ENCODE data around the gene GALNS. TPM values are rescaled to one million over a fixed set of nuclear protein-coding genes. Genes with fewer than 3 reads are reported as not detected.

The GALNS gene
- total RNA-seq, 1 experiment from 2014 or later: 29.5 TPM

DNA sequence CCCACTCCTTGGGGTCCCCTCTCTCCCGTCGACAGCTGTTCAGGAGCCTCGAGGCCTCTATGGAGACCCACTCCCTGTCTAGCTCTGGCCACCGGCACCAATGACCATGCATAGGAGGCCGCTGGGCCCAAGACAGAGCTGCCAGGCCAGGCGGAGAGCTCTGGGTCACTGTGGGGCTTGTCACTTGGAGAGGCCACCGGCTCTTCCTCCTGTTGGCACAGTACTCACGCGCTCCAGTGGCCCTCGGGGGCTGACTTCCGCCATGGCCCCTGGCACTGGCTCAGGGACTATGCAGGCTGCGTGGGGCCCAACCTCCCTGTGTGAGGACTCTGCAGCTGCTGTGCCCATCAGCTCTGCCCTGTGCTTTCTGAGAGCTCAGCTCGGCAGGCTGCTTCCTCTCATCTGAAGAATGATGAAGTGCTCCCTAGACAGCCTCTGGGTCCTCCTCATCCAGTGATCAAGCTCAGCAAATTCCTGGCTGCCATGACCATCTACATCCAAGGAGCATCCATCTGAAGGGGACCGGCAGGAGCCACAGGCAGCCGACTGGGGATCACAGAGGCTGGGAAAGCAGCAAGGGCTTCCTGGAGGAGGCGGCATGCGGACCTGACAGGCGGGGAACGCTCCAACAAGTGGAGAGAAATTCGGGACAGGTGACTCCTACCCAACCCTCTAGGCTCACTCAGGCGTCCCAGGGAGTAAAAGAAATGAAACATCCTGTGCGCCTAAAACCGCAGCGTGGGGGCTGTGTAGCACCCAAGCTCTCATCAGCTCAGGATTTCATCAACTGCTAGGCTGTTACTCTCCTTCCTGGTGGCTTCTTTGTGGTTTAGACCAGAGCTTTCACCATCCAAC, 16.8 kb downstream of the GALNS start (continued):
- TF ChIP-seq, protein P1, sequence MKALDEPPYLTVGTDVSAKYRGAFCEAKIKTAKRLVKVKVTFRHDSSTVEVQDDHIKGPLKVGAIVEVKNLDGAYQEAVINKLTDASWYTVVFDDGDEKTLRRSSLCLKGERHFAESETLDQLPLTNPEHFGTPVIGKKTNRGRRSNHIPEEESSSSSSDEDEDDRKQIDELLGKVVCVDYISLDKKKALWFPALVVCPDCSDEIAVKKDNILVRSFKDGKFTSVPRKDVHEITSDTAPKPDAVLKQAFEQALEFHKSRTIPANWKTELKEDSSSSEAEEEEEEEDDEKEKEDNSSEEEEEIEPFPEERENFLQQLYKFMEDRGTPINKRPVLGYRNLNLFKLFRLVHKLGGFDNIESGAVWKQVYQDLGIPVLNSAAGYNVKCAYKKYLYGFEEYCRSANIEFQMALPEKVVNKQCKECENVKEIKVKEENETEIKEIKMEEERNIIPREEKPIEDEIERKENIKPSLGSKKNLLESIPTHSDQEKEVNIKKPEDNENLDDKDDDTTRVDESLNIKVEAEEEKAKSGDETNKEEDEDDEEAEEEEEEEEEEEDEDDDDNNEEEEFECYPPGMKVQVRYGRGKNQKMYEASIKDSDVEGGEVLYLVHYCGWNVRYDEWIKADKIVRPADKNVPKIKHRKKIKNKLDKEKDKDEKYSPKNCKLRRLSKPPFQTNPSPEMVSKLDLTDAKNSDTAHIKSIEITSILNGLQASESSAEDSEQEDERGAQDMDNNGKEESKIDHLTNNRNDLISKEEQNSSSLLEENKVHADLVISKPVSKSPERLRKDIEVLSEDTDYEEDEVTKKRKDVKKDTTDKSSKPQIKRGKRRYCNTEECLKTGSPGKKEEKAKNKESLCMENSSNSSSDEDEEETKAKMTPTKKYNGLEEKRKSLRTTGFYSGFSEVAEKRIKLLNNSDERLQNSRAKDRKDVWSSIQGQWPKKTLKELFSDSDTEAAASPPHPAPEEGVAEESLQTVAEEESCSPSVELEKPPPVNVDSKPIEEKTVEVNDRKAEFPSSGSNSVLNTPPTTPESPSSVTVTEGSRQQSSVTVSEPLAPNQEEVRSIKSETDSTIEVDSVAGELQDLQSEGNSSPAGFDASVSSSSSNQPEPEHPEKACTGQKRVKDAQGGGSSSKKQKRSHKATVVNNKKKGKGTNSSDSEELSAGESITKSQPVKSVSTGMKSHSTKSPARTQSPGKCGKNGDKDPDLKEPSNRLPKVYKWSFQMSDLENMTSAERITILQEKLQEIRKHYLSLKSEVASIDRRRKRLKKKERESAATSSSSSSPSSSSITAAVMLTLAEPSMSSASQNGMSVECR (CRISPR knock-in tag; IDR thresholded peaks at IDR 0.05; ENCODE audit: borderline replicate concordance): no peak
- TF ChIP-seq ESRRA (CRISPR knock-in tag; IDR thresholded peaks at IDR 0.05; ENCODE audit: borderline replicate concordance) (no peak), MYBL2 (CRISPR knock-in tag; IDR thresholded peaks at IDR 0.05) (no peak), NFATC4 (CRISPR knock-in tag; IDR thresholded peaks at IDR 0.05) (no peak), PRRX2 (CRISPR knock-in tag; IDR thresholded peaks at IDR 0.05) (no peak), GTF2I (CRISPR knock-in tag; conservative IDR thresholded peaks at IDR 0.05) (no peak)
- TF ChIP-seq, protein P2, sequence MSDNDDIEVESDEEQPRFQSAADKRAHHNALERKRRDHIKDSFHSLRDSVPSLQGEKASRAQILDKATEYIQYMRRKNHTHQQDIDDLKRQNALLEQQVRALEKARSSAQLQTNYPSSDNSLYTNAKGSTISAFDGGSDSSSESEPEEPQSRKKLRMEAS (CRISPR knock-in tag; IDR thresholded peaks at IDR 0.05): no peak
- TF ChIP-seq, protein P3, sequence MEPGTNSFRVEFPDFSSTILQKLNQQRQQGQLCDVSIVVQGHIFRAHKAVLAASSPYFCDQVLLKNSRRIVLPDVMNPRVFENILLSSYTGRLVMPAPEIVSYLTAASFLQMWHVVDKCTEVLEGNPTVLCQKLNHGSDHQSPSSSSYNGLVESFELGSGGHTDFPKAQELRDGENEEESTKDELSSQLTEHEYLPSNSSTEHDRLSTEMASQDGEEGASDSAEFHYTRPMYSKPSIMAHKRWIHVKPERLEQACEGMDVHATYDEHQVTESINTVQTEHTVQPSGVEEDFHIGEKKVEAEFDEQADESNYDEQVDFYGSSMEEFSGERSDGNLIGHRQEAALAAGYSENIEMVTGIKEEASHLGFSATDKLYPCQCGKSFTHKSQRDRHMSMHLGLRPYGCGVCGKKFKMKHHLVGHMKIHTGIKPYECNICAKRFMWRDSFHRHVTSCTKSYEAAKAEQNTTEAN (CRISPR knock-in tag; IDR thresholded peaks at IDR 0.05): no peak
- TF ChIP-seq, protein P4, sequence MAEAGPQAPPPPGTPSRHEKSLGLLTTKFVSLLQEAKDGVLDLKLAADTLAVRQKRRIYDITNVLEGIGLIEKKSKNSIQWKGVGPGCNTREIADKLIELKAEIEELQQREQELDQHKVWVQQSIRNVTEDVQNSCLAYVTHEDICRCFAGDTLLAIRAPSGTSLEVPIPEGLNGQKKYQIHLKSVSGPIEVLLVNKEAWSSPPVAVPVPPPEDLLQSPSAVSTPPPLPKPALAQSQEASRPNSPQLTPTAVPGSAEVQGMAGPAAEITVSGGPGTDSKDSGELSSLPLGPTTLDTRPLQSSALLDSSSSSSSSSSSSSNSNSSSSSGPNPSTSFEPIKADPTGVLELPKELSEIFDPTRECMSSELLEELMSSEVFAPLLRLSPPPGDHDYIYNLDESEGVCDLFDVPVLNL (CRISPR knock-in tag; IDR thresholded peaks at IDR 0.05; ENCODE audit: borderline replicate concordance, low read depth): no peak
- TF ChIP-seq, protein P5, sequence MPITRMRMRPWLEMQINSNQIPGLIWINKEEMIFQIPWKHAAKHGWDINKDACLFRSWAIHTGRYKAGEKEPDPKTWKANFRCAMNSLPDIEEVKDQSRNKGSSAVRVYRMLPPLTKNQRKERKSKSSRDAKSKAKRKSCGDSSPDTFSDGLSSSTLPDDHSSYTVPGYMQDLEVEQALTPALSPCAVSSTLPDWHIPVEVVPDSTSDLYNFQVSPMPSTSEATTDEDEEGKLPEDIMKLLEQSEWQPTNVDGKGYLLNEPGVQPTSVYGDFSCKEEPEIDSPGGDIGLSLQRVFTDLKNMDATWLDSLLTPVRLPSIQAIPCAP (CRISPR knock-in tag; IDR thresholded peaks at IDR 0.05): no peak
- TF ChIP-seq, protein P6, sequence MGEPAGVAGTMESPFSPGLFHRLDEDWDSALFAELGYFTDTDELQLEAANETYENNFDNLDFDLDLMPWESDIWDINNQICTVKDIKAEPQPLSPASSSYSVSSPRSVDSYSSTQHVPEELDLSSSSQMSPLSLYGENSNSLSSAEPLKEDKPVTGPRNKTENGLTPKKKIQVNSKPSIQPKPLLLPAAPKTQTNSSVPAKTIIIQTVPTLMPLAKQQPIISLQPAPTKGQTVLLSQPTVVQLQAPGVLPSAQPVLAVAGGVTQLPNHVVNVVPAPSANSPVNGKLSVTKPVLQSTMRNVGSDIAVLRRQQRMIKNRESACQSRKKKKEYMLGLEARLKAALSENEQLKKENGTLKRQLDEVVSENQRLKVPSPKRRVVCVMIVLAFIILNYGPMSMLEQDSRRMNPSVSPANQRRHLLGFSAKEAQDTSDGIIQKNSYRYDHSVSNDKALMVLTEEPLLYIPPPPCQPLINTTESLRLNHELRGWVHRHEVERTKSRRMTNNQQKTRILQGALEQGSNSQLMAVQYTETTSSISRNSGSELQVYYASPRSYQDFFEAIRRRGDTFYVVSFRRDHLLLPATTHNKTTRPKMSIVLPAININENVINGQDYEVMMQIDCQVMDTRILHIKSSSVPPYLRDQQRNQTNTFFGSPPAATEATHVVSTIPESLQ (CRISPR knock-in tag; IDR thresholded peaks at IDR 0.05): no peak

DNA sequence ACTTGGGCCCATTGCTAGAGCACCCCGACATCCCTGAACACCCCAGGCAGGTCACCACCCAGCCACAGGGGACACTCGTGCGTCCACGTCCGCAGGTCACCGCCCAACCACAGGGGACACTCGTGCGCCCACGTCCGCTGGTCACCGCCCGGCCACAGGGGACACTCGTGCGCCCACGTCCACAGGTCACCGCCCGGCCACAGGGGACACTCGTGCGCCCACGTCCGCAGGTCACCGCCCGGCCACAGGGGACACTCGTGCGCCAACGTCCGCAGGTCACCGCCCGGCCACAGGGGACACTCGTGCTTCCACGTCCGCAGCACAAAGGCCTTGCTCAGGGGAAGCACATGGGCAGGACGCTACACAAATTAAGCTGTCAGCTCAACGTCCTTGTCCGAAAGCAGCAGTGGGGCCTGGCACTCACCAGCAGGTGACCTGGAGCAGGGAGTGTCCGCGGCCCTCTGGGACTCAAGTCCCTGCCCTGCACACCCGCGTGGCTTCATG, 17.7 kb downstream of the GALNS start:
- ATAC-seq (no peak), DNase-seq (ENCODE audit: low spot score) (peak; percentile 22)
- H3K27me3 Mint-ChIP-seq (ENCODE audit: low read depth): no peaks in the 10 kb centered on the region
- no peak overlapping the region for H3K27ac Mint-ChIP-seq
- no peak overlapping the region for H3K4me3 Mint-ChIP-seq
- TF ChIP-seq, protein P7, sequence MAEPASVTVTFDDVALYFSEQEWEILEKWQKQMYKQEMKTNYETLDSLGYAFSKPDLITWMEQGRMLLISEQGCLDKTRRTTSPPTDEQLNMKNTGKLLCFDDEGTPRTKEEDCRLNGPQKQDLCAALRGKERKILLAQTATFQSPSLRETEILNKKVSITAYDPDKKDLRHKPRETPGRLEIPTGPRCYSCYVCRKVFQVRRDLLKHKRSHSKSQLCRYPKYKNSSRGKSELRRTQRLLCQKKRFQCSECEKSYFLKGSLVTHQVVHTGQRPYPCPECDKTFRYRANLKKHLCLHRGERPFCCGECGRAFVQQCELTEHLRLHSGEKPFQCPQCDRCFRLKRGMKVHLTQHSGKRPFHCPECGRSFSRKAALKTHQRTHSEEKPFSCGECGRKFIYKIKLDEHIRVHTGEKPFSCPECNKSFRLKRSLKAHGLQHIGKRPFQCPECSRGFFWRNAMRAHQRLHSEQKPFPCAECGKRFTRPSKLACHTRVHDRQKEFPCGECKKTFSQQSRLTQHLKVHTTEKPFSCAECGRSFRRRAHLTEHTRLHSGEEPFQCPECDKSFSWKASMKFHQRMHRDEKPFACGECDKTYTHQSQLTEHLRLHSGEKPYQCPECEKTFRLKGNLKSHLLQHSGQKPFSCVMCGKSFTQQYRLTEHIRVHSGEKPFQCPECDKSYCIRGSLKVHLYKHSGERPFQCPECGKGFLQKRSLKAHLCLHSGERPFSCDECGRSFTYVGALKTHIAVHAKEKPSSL (CRISPR knock-in tag; conservative IDR thresholded peaks at IDR 0.05): no peak
- TF ChIP-seq TEAD4 (CRISPR knock-in tag; IDR thresholded peaks at IDR 0.05): no peak
- TF ChIP-seq, protein P8, sequence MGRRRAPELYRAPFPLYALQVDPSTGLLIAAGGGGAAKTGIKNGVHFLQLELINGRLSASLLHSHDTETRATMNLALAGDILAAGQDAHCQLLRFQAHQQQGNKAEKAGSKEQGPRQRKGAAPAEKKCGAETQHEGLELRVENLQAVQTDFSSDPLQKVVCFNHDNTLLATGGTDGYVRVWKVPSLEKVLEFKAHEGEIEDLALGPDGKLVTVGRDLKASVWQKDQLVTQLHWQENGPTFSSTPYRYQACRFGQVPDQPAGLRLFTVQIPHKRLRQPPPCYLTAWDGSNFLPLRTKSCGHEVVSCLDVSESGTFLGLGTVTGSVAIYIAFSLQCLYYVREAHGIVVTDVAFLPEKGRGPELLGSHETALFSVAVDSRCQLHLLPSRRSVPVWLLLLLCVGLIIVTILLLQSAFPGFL (CRISPR knock-in tag; IDR thresholded peaks at IDR 0.05; ENCODE audit: borderline replicate concordance): no peak
- TF ChIP-seq, protein P9, sequence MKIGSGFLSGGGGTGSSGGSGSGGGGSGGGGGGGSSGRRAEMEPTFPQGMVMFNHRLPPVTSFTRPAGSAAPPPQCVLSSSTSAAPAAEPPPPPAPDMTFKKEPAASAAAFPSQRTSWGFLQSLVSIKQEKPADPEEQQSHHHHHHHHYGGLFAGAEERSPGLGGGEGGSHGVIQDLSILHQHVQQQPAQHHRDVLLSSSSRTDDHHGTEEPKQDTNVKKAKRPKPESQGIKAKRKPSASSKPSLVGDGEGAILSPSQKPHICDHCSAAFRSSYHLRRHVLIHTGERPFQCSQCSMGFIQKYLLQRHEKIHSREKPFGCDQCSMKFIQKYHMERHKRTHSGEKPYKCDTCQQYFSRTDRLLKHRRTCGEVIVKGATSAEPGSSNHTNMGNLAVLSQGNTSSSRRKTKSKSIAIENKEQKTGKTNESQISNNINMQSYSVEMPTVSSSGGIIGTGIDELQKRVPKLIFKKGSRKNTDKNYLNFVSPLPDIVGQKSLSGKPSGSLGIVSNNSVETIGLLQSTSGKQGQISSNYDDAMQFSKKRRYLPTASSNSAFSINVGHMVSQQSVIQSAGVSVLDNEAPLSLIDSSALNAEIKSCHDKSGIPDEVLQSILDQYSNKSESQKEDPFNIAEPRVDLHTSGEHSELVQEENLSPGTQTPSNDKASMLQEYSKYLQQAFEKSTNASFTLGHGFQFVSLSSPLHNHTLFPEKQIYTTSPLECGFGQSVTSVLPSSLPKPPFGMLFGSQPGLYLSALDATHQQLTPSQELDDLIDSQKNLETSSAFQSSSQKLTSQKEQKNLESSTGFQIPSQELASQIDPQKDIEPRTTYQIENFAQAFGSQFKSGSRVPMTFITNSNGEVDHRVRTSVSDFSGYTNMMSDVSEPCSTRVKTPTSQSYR (CRISPR knock-in tag; IDR thresholded peaks at IDR 0.05): no peak
- no peak for TF ChIP-seq ZNF396 (CRISPR knock-in tag; IDR thresholded peaks at IDR 0.05; ENCODE audit: borderline replicate concordance)
- peaks cover 6% of the 10 kb centered on the region for H3K36me3 Mint-ChIP-seq
- CTCF ChIA-PET: interaction anchor here (1.0 to 2.2 kb wide), 3 partner anchors 18 to 102 kb away, joined by 4 to 8 read pairs (median 5); partner anchors contain the start of genes GALNS and TRAPPC2L
- no peaks in the 10 kb centered on the region for H3K4me1 Mint-ChIP-seq
- POLR2A ChIA-PET: no interaction called here
- H3K9me3 Mint-ChIP-seq: no peaks in the 10 kb centered on the region
